HG02885 (cell line): ENCODE measurements around the gene ZNF408.

Source experiments
- ATAC-seq: cut with Tn5 transposase; IDR thresholded peaks from one replicate; pipeline ENCODE4 v1.9.1; 2021; ENCODE audit warnings: mild to moderate bottlenecking; ENCODE audit not compliant: unreplicated experiment, poor library complexity

ZNF408 gene

GRCh38 chr11:46724088-46724487 lies 23.3 kb downstream of the ZNF408 start:
- ATAC-seq, result no peak

- ATAC-seq, result no peak
Measured at GRCh38 chr11:46725338-46726205, 24.7 kb downstream of the ZNF408 start.

GRCh38 chr11:46726206-46726862 lies 25.5 kb downstream of the ZNF408 start:
- no peak for ATAC-seq

GRCh38 chr11:46727952-46728658 lies 27.3 kb downstream of the ZNF408 start:
- ATAC-seq, result no peak

GRCh38 chr11:46728659-46729040 lies 27.8 kb downstream of the ZNF408 start:
- ATAC-seq, result no peak

GRCh38 chr11:46729110-46730027 lies 28.5 kb downstream of the ZNF408 start:
- no peak for ATAC-seq

- no peak for ATAC-seq
Measured at GRCh38 chr11:46731545-46731944, 30.7 kb downstream of the ZNF408 start.

- ATAC-seq, result no peak
Measured at GRCh38 chr11:46733234-46733633, 32.4 kb downstream of the ZNF408 start.

GRCh38 chr11:46736146-46736545 lies 35.3 kb downstream of the ZNF408 start:
- no peak for ATAC-seq

- ATAC-seq, result no peak
Measured at GRCh38 chr11:46736615-46737014, 35.8 kb downstream of the ZNF408 start.

- no peak for ATAC-seq
Measured at GRCh38 chr11:46737699-46738098, 36.9 kb downstream of the ZNF408 start.

GRCh38 chr11:46738887-46739286 lies 38.1 kb downstream of the ZNF408 start:
- ATAC-seq, result no peak

GRCh38 chr11:46741600-46742484 lies 41.0 kb downstream of the ZNF408 start:
- ATAC-seq, result no peak

- no peak for ATAC-seq
Measured at GRCh38 chr11:46743043-46743442, 42.2 kb downstream of the ZNF408 start.

- no peak for ATAC-seq
Measured at GRCh38 chr11:46743693-46744339, 43.0 kb downstream of the ZNF408 start.

- no peak for ATAC-seq
Measured at GRCh38 chr11:46745328-46745727, 44.5 kb downstream of the ZNF408 start.

GRCh38 chr11:46745995-46746394 lies 45.2 kb downstream of the ZNF408 start:
- no peak for ATAC-seq

- ATAC-seq, result no peak
Measured at GRCh38 chr11:46747150-46747549, 46.3 kb downstream of the ZNF408 start.
